GM20431 (cell line): Measurements from ENCODE around the gene PPFIBP2.

Experiments
- in situ Hi-C: fragments of 300-500 bp; cut with MseI, MboI; formaldehyde crosslinking; loops from one replicate; pipeline ENCODE4 v1.15.0; 2020; ENCODE audit warnings: low sequenced_read_pairs; ENCODE audit not compliant: unreplicated experiment

Gene PPFIBP2

GRCh38 chr11:7573558-7574296 lies 59.9 kb downstream of the PPFIBP2 start:
- in situ Hi-C loops = no loop called here

DNA sequence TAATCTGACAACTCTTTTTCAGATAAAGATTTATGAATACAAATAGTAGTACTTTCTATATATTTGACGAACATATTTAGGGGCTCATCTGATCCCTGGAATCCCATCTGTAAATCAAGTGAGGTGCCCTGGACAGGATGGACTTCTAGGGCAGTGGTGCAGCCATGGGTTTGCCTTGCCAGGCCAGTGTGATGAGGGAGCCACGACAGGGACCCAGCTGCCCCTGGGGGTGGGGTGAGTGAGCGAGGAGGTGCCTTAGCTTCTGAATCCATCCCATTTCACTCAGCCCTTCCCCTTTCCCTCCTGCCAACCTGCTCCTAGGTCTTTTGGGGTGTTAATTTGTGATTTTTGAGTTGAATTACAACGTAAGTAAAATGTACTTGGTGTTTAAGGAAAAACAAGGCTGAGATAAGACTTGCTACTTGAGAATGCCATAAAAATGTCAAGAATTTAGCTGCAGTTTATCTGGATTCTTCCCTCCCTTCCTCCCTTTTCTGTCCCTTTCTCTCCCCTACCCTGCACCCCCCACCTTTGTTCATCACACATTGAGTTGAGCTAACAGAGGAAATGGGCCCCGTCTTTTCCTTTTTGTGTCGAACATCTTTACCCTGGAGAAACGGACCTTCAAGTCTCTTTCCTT lies 60.8 kb downstream of the PPFIBP2 start:
- in situ Hi-C loops = no loop called here

DNA sequence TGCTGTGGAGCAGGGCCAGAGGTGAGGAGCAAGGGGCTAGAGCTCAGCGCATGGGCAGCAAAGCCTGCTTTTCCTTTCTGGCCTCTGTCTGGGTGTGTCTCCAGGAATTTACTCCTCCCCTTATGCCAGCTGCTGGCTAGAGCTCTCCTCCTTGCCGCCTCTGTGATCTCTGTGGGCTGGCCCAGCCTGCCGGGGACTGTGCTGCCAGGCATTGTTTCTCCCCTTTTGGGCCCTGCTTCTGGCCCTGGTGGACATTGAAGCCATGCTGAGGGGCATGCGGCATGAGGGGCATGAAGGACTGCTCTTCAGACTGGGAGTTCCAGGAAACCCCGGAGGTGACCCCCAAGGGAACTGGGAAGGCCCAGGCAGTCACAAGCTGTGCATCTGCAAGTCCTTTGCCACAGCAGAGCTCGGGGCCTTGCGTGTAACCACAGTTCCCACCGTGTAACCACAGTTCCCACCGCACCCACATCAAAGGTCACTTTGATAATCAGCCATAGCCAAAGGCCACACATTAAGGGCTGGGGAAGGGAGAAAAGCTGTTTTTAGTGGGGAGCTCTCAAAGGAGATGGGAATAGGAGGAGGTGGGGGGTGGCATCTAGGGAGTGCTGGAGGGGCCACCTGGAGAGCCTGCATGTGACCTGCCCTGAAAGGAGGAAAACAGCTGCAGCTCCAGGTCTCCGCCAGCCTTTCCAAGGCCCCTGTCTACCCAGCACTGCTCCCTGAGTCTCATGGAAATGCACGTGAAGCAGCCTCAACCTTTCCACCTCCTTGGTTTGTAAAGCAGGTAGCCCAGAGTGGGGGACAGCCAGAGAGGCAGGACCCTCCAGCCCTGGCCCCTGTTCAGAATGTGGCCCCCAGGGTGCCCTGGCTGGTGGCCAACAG lies 62.3 kb downstream of the PPFIBP2 start:
- in situ Hi-C loops = no loop called here

- in situ Hi-C loops = no loop called here
Measured at GRCh38 chr11:7576726-7577290, 63.0 kb downstream of the PPFIBP2 start.

DNA sequence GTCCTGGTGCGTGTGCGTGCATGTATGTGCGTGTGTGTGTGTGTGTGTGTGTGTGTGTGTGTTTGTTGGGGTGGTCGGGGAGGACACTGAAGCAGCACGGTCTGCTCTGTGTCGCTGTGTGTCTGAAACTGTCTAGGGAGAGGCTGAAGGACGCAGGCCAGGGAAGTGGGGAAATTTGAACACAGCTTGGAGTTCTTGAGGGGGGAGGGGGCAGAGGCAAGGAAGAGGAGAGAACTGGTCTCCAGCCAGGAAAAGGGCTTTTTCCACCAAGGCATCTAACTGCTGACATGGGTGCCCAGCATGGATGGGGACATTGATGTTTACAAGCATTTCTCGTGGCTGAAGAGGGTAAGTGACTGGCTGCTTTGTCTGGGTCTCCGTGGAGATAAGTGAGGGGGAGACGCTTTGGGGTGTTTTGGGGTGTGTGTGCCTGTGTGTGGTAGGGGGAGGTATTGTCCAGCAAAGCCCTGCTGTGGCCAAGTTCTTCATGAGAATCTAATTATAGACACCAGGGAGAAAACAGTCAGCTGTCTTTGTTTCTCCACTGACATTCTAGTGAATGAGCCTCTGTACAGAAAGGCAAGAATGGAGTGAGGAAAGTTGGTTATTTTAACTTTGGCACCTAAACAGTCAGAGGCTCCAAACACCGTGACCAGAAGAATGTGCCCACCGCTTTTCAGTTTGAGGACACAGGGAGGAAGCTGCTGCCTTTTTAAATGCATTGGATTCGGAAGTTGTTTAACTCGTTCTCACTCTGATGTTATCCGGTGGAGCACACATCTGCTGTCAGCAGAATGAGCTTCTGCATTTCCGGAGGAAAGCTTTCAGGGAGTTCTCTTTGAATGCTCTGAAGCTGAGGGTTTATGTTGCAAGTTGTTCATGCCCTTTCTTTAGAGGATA lies 63.7 kb downstream of the PPFIBP2 start:
- in situ Hi-C loops = no loop called here

DNA sequence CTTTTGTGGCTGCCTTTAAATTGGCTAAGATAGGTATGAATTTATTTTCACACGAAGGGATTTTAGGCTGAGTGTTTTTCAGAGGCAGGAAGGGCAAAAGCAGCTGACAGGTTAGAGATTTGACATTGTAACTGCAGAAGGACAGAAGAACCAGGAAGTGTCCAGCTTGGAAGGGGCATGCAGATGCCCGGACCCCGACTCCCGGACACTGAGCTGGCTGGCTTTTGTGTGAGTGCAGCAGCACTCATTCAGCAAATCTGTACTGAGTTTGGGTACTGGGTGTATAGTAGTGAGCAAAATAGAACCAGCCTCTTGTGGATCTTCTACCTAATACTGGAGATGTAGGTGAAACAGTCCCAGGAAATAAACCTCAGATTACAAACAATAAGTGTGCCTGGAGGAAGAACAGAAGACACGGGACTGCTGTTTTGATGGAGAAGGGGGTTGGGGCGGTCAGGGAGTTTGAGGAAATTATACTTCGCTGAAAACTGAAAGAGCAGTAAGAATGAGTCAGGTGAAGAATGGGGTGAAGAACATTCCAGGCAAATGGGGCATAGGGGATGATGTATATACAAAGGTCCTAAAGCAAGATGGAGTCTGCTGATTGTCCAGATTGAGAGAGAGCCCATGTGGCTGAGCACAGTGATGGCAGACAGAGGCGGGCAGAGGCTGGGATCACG lies 64.6 kb downstream of the PPFIBP2 start:
- in situ Hi-C loops = no loop called here

DNA sequence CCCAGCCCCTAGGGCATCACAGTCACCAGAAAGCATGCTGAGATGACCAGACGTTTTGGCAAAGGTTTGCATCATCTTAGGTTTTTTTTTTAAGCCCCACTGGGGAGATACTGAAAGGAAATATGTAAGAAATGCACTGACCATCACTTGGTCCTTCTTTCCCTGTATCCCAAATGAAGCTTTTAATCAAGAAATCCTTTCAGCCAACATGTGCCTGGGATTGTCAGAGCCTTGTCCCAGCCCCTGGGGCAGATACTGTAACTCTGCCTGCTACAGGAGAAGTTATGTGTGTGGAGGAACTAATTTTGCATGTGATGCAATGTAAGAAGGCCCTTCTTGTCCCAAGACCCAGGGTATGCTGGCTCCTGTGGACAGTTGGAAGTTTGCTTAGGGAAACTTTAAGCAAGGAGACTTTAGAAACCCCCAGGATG lies 65.6 kb downstream of the PPFIBP2 start:
- in situ Hi-C loops = no loop called here

- in situ Hi-C loops = no loop called here
Measured at GRCh38 chr11:7581021-7581590, 67.3 kb downstream of the PPFIBP2 start.

DNA sequence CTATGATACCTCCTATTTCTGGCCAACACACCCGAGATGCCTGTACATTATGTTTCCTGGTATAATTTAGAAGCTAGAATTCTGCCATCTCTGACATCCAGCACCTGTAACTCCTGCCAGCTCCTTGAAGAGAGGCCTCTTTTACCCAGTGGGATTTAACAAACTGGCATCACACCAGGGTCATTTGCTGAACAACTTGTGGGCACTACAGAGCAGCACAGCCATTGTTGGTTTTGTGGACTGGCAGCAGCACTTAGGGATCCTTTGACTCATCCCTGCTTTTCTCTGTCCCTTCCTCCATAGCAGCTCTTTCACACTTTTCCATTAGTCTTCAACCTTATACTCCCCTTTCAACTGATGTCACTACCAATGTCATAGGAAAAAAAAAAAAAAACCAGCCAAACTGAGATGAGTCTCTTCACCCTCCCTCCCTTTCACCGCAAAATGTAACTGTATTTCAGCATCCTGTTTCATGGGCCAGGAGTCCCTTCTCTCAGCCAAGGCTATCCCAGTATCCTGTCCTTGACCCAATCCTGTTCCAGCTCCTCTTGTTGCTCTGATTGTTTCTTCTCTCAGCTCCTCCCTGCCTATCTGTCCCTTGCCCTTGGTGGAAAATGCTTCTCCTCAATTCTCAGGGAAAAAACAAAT lies 68.7 kb downstream of the PPFIBP2 start:
- in situ Hi-C loops = no loop called here

GRCh38 chr11:7583248-7583647 lies 69.4 kb downstream of the PPFIBP2 start:
- in situ Hi-C loops = no loop called here

GRCh38 chr11:7584910-7585309 lies 71.1 kb downstream of the PPFIBP2 start:
- in situ Hi-C loops = no loop called here

- in situ Hi-C loops = no loop called here
Measured at GRCh38 chr11:7585816-7586215, 72.0 kb downstream of the PPFIBP2 start.

DNA sequence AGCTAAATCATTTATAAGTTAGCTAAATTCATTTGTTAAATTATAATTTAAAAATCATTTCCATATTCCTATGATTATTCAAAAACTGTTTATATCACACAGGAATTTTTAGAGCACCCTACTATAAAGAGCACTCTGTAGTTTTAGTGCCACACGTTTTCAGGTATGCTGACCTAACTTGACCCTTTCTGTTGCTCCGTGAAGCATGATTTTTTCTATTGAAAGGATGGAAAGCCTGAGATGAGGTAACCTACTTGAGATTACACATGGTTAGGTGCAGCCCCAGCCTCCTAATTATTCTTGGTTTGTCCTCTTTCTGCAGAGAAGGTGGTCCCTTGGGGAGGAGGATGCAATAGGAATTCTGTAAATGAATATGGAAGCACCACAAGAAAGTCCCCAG lies 72.6 kb downstream of the PPFIBP2 start:
- in situ Hi-C loops = no loop called here

DNA sequence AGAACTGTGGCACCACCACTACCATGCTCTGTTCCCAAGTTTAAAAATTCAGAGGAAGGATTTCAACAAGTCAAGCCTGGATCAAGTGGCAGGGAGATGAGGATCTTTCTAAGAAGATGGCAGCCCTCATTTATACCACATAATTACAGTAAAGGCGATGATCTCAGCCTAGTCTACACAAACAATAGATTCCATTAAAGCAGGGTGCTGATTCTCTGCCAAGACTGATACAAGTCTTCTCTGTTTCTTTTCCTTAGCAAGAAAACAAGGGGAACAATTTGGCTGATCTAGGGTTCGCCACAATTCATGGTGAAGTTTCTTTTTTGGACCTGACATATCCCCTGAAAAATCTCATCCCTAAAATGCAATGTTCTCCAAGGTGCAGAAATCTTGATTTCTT lies 73.9 kb downstream of the PPFIBP2 start:
- in situ Hi-C loops = no loop called here

- in situ Hi-C loops = no loop called here
Measured at GRCh38 chr11:7589861-7590260, 76.1 kb downstream of the PPFIBP2 start.

DNA sequence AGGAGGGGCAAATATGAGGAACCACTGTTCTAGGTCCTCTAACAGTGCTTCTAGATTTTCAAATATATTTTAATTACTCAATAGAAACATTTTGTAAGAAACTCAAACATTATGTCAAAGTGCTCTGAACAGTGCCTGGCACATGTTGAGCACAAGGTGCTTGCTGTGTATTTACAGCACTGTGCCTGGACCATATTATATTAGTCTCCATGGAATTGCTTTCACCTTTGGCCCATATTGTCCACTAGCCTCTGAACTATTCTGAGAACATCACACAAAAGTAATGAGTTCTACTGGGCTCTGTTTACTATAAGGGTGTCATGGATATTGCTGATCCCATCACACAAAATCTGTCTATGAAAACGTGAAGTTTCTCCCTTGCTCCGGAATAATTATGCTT lies 76.7 kb downstream of the PPFIBP2 start:
- in situ Hi-C loops = no loop called here

DNA sequence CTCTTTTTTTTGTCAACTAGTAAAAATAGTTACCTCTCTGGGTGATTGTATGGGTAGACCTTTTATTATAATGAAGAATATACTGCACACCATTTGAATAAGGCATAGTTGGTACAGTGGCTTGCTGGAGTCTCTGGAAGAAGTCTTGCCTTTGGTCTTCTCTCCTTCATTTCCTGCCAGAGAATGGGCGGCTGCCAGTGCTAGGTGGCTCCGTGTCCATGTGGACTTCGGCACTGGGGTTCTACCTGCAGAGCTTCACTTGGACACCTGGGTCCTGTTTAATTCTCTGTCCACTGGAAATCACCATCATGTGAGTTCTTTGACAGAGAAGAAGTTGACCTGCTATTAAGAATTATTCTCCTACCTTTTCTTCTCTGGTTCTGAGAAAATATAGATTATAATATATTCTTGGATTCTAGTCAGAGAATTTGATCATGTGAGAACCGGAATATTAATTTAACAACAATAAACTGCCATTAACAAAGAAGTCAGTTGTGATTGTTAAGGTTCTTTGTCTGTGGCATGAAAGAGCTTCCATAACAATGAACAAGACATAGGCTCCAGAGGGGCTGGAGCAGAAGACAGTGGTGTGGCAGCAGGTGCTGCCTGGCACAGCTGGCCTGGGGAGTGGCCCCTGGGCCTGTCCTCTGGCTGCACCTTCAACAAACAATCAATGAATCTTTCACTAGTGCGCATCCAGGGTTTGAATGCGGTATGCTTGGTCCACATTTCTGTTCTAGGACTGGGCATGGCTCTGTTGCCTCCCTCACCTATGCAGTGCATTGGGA lies 77.5 kb downstream of the PPFIBP2 start:
- in situ Hi-C loops = no loop called here
